Cardiac fibroblast (primary cell): ENCODE data around the gene SSR3.

Source experiments
- DNase-seq, 2 donors: peaks; one replicate each; pipeline versions ENCODE4 v3.0.0 to v3.0.0-alpha.2; 2010; ENCODE audit warnings: low read depth in 2 of 2
- H3K4me3 ChIP-seq, 2 donors: replicated peaks in 1 of 2; 1 replicate in 1 of 2; 2 replicates in 1 of 2; pipeline ENCODE4 v1.5.1; 2011; ENCODE audit warnings: low read depth in 2 of 2, low read length in 2 of 2, mild to moderate bottlenecking in 2 of 2, moderate library complexity in 1 of 2
- CTCF ChIP-seq: IDR thresholded peaks from one replicate; pipeline ENCODE4 v1.5.1; 2011; ENCODE audit warnings: low read depth, mild to moderate bottlenecking, low read length, inconsistent platforms

SSR3 gene

DNA sequence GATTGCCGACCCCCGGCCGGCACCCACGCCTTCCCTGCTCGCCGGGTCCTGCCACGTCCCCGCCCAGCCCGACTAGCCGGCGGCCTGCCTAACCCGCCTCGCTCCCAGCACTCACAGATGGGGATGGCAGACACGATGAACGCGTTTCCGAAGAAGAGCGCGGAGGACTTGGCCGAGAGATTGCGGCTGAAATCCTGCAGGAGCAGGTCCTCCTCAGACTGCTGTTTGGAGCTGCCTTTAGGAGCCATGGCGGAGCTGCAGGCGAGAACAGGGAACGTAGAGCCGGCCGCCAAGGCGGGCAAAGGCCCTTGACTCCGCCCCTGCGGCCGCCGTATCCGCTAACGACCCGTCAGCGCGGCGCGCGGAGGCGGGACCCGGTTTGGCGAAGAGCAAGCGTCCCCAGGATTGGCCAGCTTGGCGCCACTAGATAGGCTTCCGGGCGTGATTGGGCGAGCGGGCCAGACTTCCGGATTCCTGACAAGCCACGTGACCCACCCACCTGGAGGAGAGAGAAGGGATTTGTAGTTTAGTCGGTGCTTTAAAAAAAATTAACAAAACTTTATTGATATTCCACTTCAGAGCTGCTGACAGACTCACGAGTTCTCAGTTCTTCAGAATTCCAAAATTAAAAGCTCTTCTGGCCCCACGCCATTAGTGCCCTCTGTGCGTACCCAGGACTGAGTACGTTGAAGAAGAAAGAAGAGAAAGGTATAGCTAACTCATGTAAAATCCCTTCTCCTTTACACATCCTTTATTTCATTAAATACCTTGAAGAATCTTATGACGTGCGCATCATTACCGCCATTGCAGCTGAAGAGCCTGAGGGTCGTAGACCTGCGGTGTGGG lies at the start of gene SSR3:
Gene SSR3 (minus strand): TSS at position 276 of the 846 bp plus-strand sequence. CDS start 28 bp downstream, at position 248.
- peak; percentile 27 for TF ChIP-seq CTCF
- peak; percentile 100 for DNase-seq
- peak within 1 kb of the TSS; percentile 72 to 84 for H3K4me3 ChIP-seq

- H3K4me3 ChIP-seq, result no peak overlapping the region
- no peak for TF ChIP-seq CTCF
- no peak for DNase-seq
Measured at GRCh38 chr3:156604064-156604641, 49.2 kb upstream of the SSR3 start.

DNA sequence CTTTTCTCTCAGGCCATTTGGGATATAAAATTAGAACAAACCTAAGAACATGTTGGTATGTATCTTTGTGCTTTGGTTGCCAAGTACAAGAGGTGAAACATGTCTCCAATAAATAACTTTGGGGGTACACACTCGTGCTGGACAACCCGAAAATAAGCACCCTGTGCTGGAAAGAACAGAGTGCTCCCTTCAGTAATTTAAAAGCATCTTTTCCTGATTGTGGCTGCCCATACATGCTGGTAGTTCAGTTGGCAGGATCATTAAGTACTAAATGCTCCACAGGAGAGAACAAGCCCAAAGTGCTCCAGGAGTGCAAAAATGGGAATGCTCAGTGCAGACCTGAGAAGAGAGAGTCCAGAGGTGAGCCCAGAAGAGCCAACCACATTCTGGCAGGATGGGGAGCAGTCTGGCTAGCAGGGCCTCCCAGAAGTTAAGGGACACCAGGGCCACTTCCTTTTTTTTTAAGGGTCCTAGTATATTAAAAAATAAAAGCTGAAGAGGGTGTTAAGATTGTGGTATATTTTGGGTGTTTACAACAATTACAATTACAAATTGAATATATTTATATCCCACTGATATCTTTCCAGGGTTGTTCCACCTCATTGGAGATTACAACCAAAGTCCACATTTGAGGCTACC lies 48.6 kb upstream of the SSR3 start:
- no peak for TF ChIP-seq CTCF
- no peak for DNase-seq
- H3K4me3 ChIP-seq, result no peak overlapping the region

GRCh38 chr3:156602424-156602823 lies 47.5 kb upstream of the SSR3 start:
- H3K4me3 ChIP-seq, result no peak overlapping the region
- DNase-seq, result peak in 1 of 2 donors; percentile 28
- TF ChIP-seq CTCF, result no peak

GRCh38 chr3:156601497-156601896 lies 46.6 kb upstream of the SSR3 start:
- no peak overlapping the region for H3K4me3 ChIP-seq
- TF ChIP-seq CTCF, result no peak
- no peak for DNase-seq

GRCh38 chr3:156600834-156601233 lies 45.9 kb upstream of the SSR3 start:
- H3K4me3 ChIP-seq, result no peak overlapping the region
- no peak for TF ChIP-seq CTCF
- DNase-seq, result no peak
